ENCODE measurements around the gene ATAD1.
"Not testable (repeated sequence)": the region's sequence is repeated elsewhere in the genome, so short reads cannot be mapped to it uniquely, and the experiment has no call there.

ATAD1 gene

DNA sequence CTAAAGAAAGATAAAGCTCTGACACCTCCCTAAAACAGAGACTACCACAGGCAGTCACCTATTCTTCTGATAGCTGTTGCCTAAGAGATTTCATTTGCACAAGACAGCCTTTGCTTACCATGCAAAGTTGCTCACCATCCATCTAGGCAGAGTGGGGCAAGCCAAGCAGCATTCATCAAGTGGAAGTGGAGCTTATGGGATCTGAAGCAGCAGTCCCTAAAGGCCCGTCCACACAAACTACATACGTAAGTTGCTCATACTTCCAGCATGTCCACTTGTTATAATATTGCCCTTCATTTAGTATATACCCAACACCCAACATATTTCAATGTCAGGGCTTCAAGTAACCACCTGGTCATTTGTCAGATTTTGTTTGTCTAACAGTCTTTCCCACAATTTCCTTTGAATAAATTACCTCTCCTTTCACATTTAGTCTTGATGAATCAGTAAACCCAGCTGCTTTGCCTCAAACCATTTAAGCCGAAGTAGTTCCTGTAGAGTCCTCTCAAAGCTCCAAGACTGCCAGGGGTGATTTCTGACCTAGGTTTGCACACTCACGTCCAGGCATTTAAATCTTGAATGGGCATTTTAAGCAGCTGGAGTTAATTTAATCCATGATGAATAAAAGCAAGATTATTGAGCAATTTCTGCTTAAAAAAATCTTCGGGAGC, 67.9 kb downstream of the ATAD1 start:
- no peaks in the 10 kb centered on the region for H3K36me3 ChIP-seq (ENCODE audit: insufficient read depth, low read length)
- H3K9me3 ChIP-seq (ENCODE audit: control insufficient read depth, insufficient read depth, low read length): no peaks in the 10 kb centered on the region
- H3K9ac ChIP-seq (ENCODE audit: low read depth, low read length): no peak overlapping the region
- H3K4me1 ChIP-seq (ENCODE audit: insufficient read depth, low read length): no peaks in the 10 kb centered on the region; the same call in 1 of the 2 replicates

- H3K9ac ChIP-seq (ENCODE audit: low read depth, low read length); H3K9me3 ChIP-seq (ENCODE audit: control insufficient read depth, insufficient read depth, low read length); H3K4me1 ChIP-seq (ENCODE audit: insufficient read depth, low read length); H3K36me3 ChIP-seq (ENCODE audit: insufficient read depth, low read length): not testable (repeated sequence)
Observed at GRCh38 chr10:87748244-87748643, 69.8 kb downstream of the ATAD1 start.

- Histone ChIP-seq H3K9me3 (ENCODE audit: control insufficient read depth, insufficient read depth, low read length) (no peaks in the 10 kb centered on the region), H3K4me1 (ENCODE audit: insufficient read depth, low read length) (no peaks in the 10 kb centered on the region; the same call in 1 of the 2 replicates), H3K9ac (ENCODE audit: low read depth, low read length) (no peak overlapping the region), H3K36me3 (ENCODE audit: insufficient read depth, low read length) (no peaks in the 10 kb centered on the region; the same call in 1 of the 2 replicates)
Observed at GRCh38 chr10:87746911-87747310, 71.1 kb downstream of the ATAD1 start.

DNA sequence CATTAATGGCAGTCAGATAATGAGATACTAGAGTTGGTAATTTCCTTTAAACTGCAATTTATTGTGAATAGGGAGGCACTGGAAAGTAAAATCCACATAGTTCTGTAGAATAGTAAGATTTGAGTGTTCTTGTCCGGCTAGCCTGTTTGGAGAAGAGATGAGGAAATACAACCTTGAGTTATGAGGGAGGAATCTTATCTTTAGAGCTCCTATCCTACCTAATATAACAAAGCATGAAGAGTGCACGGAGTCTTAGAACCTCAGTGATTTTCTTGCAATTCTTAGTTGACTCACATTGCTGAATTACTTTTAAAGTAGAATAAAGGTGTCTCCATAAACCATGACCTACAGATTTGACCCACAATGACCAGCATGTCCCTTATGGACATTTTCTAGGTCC, 73.4 kb downstream of the ATAD1 start:
- H3K9me3 ChIP-seq (ENCODE audit: control insufficient read depth, insufficient read depth, low read length): no peaks in the 10 kb centered on the region
- H3K36me3 ChIP-seq (ENCODE audit: insufficient read depth, low read length): no peaks in the 10 kb centered on the region; the same call in 1 of the 2 replicates
- H3K4me1 ChIP-seq (ENCODE audit: insufficient read depth, low read length): no peaks in the 10 kb centered on the region
- H3K9ac ChIP-seq (ENCODE audit: low read depth, low read length): no peak overlapping the region

GRCh38 chr10:87742992-87743610, 74.9 kb downstream of the ATAD1 start:
- not testable (repeated sequence) for H3K9ac ChIP-seq (ENCODE audit: low read depth, low read length); H3K36me3 ChIP-seq (ENCODE audit: insufficient read depth, low read length); H3K4me1 ChIP-seq (ENCODE audit: insufficient read depth, low read length); H3K9me3 ChIP-seq (ENCODE audit: control insufficient read depth, insufficient read depth, low read length)

DNA sequence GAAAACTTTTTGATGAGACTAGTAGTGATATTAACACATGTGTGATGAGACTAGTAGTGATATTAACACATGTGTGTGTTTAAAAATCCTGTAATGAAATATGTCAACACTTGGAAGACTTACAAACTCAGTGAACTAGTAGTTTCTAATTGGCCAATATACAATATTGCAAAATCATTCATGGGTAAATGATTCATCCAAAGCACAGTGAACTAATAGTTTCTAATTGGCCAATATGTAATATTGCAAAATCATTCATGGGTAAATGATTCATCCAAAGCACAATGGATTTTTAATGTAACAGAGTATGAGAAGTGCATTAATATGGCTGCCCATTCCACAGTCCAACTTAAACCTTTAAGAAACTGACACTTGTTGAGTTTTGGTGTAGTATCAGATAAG, 77.8 kb downstream of the ATAD1 start:
- Histone ChIP-seq H3K36me3 (ENCODE audit: insufficient read depth, low read length) (no peaks in the 10 kb centered on the region; the same call in 1 of the 2 replicates), H3K9me3 (ENCODE audit: control insufficient read depth, insufficient read depth, low read length) (no peaks in the 10 kb centered on the region), H3K4me1 (ENCODE audit: insufficient read depth, low read length) (no peaks in the 10 kb centered on the region), H3K9ac (ENCODE audit: low read depth, low read length) (no peak overlapping the region)

DNA sequence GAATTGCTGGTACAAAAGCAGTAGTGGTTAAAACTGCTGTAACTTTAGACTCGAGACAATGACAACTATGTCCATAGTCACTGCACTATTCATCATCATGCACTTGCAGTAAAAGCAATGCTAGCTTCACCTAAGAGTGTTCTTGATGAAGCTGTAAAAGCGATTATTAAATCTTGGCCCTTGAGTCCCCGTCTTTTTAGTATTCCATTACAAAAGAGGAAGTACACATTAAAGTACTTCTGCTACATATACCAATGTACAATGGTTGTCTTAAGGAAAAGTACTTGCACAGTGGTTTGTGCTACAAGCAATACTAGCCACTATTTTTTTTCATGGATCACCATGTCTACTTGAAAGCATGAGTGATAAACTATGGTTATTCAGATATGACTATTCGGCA, 78.3 kb downstream of the ATAD1 start:
- Histone ChIP-seq H3K36me3 (ENCODE audit: insufficient read depth, low read length) (no peaks in the 10 kb centered on the region; the same call in 1 of the 2 replicates), H3K4me1 (ENCODE audit: insufficient read depth, low read length) (no peaks in the 10 kb centered on the region), H3K9ac (ENCODE audit: low read depth, low read length) (no peak overlapping the region), H3K9me3 (ENCODE audit: control insufficient read depth, insufficient read depth, low read length) (no peaks in the 10 kb centered on the region)

DNA sequence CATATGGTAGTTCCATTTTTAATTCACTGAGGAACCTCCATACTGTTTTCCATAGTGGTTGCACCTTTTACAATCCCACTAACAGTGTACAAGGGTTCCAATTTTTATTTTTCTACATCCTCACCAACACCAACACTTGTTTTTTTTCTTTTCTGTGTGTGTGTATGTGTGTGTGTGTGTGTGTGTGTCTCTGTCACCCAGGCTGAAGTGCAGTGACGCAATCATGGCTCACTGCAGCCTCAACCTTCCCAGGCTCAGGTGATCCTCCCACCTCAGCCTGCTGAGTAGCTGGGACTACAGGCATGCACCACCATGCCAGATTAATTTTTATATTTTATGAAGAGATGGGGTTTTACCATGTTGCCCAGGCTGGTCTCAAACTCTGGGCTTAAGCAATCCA, 79.8 kb downstream of the ATAD1 start:
- H3K9ac ChIP-seq (ENCODE audit: low read depth, low read length); H3K4me1 ChIP-seq (ENCODE audit: insufficient read depth, low read length); H3K9me3 ChIP-seq (ENCODE audit: control insufficient read depth, insufficient read depth, low read length); H3K36me3 ChIP-seq (ENCODE audit: insufficient read depth, low read length): not testable (repeated sequence)

DNA sequence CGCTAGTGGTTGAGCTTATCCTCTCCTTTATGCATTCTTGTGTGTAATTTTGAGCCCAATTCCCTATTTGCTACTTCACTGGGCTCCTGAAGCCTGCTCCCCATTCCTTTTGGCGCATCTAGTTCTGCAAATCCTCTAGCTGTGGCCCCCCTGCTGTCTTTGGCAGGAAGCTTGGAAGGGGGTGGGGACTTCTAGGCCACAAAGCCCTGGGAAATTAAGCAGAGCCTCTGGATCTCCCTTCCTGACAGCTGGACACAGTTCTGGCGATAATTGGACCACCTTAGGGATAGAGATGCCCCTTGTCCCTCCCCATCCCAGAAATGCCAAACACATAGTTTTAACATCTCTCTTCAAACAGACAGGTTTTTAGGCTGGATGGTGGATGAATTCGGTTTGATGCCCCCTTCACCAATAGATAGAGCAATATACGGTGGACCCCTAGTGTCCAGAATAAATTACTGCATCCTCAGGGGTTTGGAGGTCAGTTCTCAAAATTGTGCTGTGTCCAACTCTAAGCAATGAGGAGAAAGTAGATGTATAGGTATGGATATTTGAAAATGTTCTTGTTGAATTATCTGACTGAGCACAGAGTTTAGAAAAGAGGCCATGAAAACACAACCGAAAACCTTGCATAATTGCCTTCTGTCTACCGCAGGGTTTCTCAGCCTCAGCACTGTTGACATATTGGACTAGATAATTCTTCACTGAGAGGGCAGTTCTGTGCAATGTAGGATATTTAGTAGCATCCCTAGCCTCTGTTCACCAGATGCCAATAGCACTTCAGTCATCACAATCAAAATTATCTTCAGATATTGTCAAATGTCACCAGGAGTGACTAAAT, 82.8 kb downstream of the ATAD1 start:
- H3K9me3 ChIP-seq (ENCODE audit: control insufficient read depth, insufficient read depth, low read length): no peaks in the 10 kb centered on the region
- peak overlapping the region; percentile 35; the same call in 1 of the 2 replicates for H3K9ac ChIP-seq (ENCODE audit: low read depth, low read length)
- no peaks in the 10 kb centered on the region for H3K36me3 ChIP-seq (ENCODE audit: insufficient read depth, low read length)
- 0 out of 2 replicates have a peak, but pooled peaks cover 4% of the 10 kb centered on the region for H3K4me1 ChIP-seq (ENCODE audit: insufficient read depth, low read length)

DNA sequence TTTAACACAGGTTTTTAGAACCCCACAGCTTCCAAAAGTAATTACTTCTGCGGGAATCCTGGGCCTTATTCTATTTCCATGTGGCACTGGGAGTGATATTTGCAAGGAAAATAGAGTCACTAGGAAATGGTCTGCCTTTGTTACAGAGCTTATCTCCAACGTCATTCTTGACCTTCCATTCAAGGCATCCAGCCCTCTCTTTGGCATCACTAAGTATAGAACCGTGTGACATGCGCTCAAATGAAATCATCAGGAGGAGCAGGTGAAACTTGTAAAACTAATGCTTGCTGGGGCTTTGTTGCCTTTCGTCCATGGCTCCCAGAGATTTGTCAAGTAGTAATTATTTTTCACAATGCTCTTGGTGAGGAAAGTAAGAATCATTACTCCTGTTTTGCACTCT, 84.9 kb downstream of the ATAD1 start:
- Histone ChIP-seq H3K9me3 (ENCODE audit: control insufficient read depth, insufficient read depth, low read length) (no peaks in the 10 kb centered on the region), H3K36me3 (ENCODE audit: insufficient read depth, low read length) (no peaks in the 10 kb centered on the region), H3K9ac (ENCODE audit: low read depth, low read length) (no peak overlapping the region), H3K4me1 (ENCODE audit: insufficient read depth, low read length) (0 out of 2 replicates have a peak, but pooled peaks cover 4% of the 10 kb centered on the region)

GRCh38 chr10:87729940-87730339, 88.1 kb downstream of the ATAD1 start:
- 0 out of 2 replicates have a peak, but pooled peaks cover 4% of the 10 kb centered on the region for H3K4me1 ChIP-seq (ENCODE audit: insufficient read depth, low read length)
- H3K36me3 ChIP-seq (ENCODE audit: insufficient read depth, low read length): no peaks in the 10 kb centered on the region
- no peak overlapping the region for H3K9ac ChIP-seq (ENCODE audit: low read depth, low read length)
- no peaks in the 10 kb centered on the region for H3K9me3 ChIP-seq (ENCODE audit: control insufficient read depth, insufficient read depth, low read length)

DNA sequence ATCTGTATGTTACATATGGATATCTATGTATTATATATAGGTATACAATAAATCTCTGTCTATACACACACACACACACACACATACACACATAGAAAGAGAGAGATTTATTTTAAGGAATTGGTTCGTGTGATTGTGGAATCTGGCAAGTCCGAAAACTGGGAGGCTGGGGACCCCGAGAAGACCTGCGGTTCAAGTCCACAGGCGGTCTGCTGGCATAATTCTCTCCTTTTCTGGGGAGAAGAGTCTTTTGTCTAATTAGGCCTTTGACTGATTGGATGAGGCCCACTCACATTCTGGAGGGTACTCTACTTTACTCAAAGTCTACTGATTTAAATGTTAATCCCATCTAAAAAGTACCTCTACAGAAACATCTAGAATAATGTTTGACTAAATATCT, 93.2 kb downstream of the ATAD1 start:
- Histone ChIP-seq H3K9ac (ENCODE audit: low read depth, low read length) (no peak overlapping the region), H3K36me3 (ENCODE audit: insufficient read depth, low read length) (0 out of 2 replicates have a peak, but pooled peaks cover 2% of the 10 kb centered on the region), H3K4me1 (ENCODE audit: insufficient read depth, low read length) (no peaks in the 10 kb centered on the region), H3K9me3 (ENCODE audit: control insufficient read depth, insufficient read depth, low read length) (no peaks in the 10 kb centered on the region)

GRCh38 chr10:87723500-87723899, 94.5 kb downstream of the ATAD1 start:
- no peak overlapping the region for H3K9ac ChIP-seq (ENCODE audit: low read depth, low read length)
- no peaks in the 10 kb centered on the region for H3K4me1 ChIP-seq (ENCODE audit: insufficient read depth, low read length)
- no peaks in the 10 kb centered on the region for H3K9me3 ChIP-seq (ENCODE audit: control insufficient read depth, insufficient read depth, low read length)
- 0 out of 2 replicates have a peak, but pooled peaks cover 2% of the 10 kb centered on the region for H3K36me3 ChIP-seq (ENCODE audit: insufficient read depth, low read length)

DNA sequence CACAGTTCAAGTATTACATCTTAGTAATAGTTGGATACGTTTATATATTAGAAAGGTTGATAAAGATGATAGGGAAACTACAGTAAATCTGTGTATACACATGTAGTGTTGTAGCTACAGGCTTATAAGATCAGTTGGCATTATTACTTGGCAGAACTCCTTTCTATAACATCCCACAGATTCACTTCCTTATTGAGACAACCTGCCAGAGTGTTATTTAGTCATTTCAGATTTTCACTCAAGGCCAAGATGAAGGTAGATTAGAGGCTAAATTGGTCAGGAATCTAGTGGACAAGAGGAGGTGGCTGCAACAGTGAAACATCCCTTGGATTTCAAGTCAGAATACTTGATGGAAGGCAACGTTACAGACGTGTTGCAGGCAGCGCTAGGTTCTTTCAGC, 95.3 kb downstream of the ATAD1 start:
- Histone ChIP-seq H3K9me3 (ENCODE audit: control insufficient read depth, insufficient read depth, low read length) (no peaks in the 10 kb centered on the region), H3K36me3 (ENCODE audit: insufficient read depth, low read length) (0 out of 2 replicates have a peak, but pooled peaks cover 2% of the 10 kb centered on the region), H3K4me1 (ENCODE audit: insufficient read depth, low read length) (no peaks in the 10 kb centered on the region), H3K9ac (ENCODE audit: low read depth, low read length) (no peak overlapping the region)
